Large intestine (tissue), 12 donors: ENCODE results near the gene C9orf50. TPM values are rescaled to one million over a fixed set of nuclear protein-coding genes. Genes with fewer than 3 reads are reported as not detected.

Experiments used
- DNase-seq, 2 donors: peaks; one replicate each; pipeline versions ENCODE4 v3.0.0 to v3.0.0-alpha.2; 2013
- H3K27ac ChIP-seq: one replicate; pipeline ENCODE4 v1.5.1; 2013; ENCODE audit warnings: low read length
- H3K27me3 ChIP-seq: 2 replicates; pipeline ENCODE4 v1.6.1; 2013; ENCODE audit warnings: low read length; ENCODE audit not compliant: control insufficient read depth, insufficient read depth
- H3K36me3 ChIP-seq: 2 replicates; pipeline ENCODE4 v1.6.1; 2013; ENCODE audit warnings: low read length; ENCODE audit not compliant: control insufficient read depth, insufficient read depth
- H3K4me1 ChIP-seq: one replicate; pipeline ENCODE4 v1.6.1; 2013; ENCODE audit warnings: low read length; ENCODE audit not compliant: control insufficient read depth, insufficient read depth
- H3K4me3 ChIP-seq: one replicate; pipeline ENCODE4 v1.5.1; 2013; ENCODE audit warnings: low read length
- H3K9me3 ChIP-seq: one replicate; pipeline ENCODE4 v1.6.1; 2013; ENCODE audit warnings: mild to moderate bottlenecking, low read depth, low read length, moderate library complexity; ENCODE audit not compliant: control insufficient read depth
- WGBS: methylation state at CpG from one replicate; pipeline ENCODE4 v1.1.5; 2013; ENCODE audit warnings: low lambda C conversion rate; ENCODE audit not compliant: insufficient coverage; 5-methylcytosine and 5-hydroxymethylcytosine counted together
- long read RNA-seq, 11 donors: transcript quantifications; one replicate each; lab custom pipeline, GENCODE V29; 2026
- polyA plus RNA-seq: library from polyadenylated mRNA; unstranded; fragments of 120-200 nt; gene quantifications from one replicate; pipeline ENCODE4 v1.2.1, GENCODE V29; 2013

Gene C9orf50, protein sequence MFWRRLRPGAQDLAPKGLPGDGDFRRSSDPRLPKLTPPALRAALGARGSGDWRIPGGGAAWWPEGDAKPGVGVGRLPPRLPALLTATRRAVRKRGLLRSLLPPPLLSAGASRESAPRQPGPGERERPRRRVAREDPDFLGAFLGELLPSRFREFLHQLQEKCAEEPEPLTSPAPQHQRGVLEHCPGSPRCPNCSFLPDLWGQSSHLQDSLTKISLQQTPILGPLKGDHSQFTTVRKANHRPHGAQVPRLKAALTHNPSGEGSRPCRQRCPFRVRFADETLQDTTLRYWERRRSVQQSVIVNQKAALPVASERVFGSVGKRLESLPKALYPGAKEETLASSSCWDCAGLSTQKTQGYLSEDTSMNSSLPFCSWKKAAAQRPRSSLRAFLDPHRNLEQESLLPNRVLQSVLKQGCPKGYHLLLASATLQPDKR
- 0.33 TPM for polyA plus RNA-seq
- long read RNA-seq, donor 1: 0 reads
- long read RNA-seq, donor 2, partial matches to known transcripts: 33 of 71 reads
- long read RNA-seq, donor 2, other reads (novel, unspliced or antisense): 38 of 71 reads
- long read RNA-seq, donor 3: 0 reads
- long read RNA-seq, donor 4: 0 reads
- long read RNA-seq, donor 5: 0 reads
- long read RNA-seq, donor 6: 0 reads
- long read RNA-seq, donor 7: 0 reads
- long read RNA-seq, donor 8: 0 reads
- long read RNA-seq, donor 9, partial matches to known transcripts: 43 of 43 reads
- long read RNA-seq, donor 9, other reads (novel, unspliced or antisense): 0 of 43 reads
- long read RNA-seq, donor 10: 0 reads
- long read RNA-seq, donor 11: 0 reads

DNA sequence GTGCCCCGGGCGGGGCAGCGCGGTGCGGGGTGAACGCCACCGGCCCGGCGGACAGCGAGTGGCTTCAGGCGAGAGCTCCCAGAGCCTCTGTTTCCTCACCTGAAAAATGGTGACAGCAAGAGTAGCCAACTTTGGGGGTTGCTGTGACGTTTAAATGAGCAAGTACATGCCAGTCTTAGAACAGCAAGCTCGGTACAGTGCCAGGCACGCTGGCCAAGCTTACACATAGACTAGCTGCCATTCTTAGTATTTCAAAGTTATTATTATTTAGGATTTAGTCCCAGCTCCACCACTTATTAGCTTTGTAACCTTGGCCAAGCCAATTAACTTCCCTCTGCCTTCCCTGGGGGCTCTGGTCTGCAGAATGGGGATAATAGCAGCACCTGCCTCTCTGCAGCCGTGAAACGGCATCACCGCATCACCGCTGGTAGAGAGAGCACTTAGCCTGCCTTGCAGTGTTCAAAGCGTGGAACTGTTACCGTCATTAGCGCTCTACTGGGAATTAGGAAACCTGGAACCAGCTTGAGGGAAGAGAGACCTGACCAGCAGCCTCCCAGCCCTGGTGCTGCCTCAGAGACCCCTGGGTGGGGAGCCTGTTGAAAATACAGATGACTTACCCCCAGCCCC, at the start of gene C9orf50:
TSS of gene C9orf50 (minus strand) at position 433 of the 627 bp plus-strand sequence. CDS start 527 bp downstream, outside the sequence.
- peaks cover 4% of the 10 kb centered on the region for H3K4me1 ChIP-seq
- no CpG with 5 or more reads among the region's 21 CpGs for WGBS
- no peaks in the 10 kb centered on the region for H3K36me3 ChIP-seq
- no peak for DNase-seq
- peaks cover 11% of the 10 kb centered on the region for H3K27me3 ChIP-seq
- H3K27ac ChIP-seq: no peak within 1 kb of the TSS
- peaks cover 3% of the 10 kb centered on the region for H3K9me3 ChIP-seq
- H3K4me3 ChIP-seq: peak within 1 kb of the TSS; percentile 44

DNA sequence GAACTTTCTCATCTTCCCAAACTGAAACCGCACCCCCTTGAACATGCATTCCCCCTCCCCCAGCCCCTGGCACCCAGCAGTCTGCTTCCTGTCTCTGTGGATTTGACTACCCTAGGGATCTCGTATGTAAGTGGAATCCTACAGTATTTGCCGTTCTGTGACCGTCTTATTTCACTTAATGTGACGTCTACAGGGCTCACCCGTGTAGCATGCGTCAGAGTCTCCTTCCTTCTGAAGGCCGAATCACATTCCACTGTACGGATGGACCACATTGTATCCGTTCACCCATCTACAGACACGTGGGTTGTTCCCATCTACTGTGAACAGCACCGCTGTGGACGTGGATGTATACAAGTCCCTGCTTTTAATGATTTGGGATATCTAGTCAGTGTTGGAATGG, 49.0 kb upstream of the C9orf50 start:
- peaks cover 5% of the 10 kb centered on the region for H3K4me1 ChIP-seq
- no peak overlapping the region for H3K27ac ChIP-seq
- H3K36me3 ChIP-seq: no peaks in the 10 kb centered on the region
- DNase-seq: no peak
- H3K27me3 ChIP-seq: peaks cover 42% of the 10 kb centered on the region
- WGBS: no CpG with 5 or more reads among the region's 13 CpGs
- peaks cover 6% of the 10 kb centered on the region for H3K9me3 ChIP-seq
- no peak overlapping the region for H3K4me3 ChIP-seq

DNA sequence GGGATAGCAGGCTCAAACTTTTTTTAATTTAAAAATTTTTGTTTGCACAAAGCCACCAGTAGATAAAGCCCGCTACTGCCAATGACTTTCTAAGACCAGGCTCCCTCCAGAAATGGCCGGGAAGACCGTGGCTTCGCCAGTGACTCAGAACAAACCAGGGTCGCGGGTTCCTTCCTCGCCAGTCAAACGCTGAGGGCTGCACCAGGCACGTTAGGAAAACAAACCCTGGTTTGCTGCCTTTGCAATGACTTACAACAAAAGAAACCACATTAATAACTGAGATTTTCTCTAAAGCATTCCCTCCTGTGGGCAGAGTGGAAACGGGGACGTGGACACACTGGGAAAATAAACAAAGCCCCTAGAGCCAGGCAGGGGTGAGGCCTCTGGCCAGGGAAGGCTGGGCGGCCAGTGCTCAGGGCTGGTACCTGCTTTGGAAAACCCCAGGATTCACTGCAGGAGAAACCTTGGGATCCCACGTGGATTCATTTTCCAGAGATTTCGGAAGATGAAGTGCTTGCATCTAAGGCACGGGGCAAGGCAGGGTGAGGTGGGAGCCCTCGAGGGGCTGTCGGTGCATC, 48.3 kb upstream of the C9orf50 start:
- DNase-seq: no peak
- peaks cover 48% of the 10 kb centered on the region for H3K27me3 ChIP-seq
- peaks cover 5% of the 10 kb centered on the region for H3K4me1 ChIP-seq
- H3K9me3 ChIP-seq: peaks cover 6% of the 10 kb centered on the region
- no peaks in the 10 kb centered on the region for H3K36me3 ChIP-seq
- no peak overlapping the region for H3K27ac ChIP-seq
- H3K4me3 ChIP-seq: no peak overlapping the region
- WGBS: no CpG with 5 or more reads among the region's 17 CpGs

DNA sequence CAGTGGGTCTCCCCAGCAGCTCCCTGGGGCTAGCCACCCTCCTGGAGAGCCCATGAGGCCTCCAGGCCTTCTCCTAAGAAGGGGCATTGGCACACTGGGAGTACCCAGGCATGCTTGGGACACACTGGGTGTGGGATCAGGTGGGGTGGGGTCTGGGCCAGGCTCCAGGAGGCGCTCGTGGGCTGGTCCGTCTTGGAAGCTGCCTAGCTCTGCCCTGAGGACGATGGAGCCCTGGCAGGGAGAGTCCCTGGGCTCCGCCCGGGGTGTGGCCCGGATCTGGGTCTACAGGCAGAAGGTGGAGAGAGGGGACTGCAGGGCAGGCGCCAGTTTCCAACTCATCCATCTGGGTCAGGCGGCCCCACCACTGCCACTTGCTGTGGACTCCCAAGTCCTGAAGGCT, 46.9 kb upstream of the C9orf50 start:
- H3K27me3 ChIP-seq: peaks cover 55% of the 10 kb centered on the region
- H3K36me3 ChIP-seq: no peaks in the 10 kb centered on the region
- WGBS: no CpG with 5 or more reads among the region's 9 CpGs
- H3K9me3 ChIP-seq: peaks cover 6% of the 10 kb centered on the region
- no peak overlapping the region for H3K27ac ChIP-seq
- H3K4me1 ChIP-seq: peaks cover 5% of the 10 kb centered on the region
- DNase-seq: no peak
- no peak overlapping the region for H3K4me3 ChIP-seq

DNA sequence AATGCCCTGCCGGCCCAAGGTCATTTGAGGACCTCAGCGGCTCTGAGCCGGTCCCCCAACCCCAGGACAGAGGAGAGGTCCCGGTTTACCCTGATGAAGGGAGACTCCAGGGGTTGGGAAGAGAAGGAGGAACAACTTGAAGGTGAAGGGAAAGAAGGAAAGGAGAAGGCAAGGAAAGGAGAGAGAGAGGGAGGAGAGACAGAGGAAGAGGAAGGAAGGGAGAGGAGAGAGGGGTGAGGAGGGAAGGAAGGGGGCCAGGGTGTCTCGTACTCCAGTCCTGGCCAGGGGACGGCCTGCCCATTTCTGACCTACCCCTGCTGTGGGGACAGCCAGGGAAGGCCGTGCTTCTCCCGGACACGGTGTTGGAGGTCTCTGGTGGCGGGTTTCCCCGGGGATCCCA, 46.5 kb upstream of the C9orf50 start:
- Histone ChIP-seq H3K27ac (no peak overlapping the region), H3K9me3 (peaks cover 6% of the 10 kb centered on the region), H3K27me3 (peaks cover 58% of the 10 kb centered on the region), H3K4me3 (no peak overlapping the region), H3K4me1 (peaks cover 5% of the 10 kb centered on the region), H3K36me3 (no peaks in the 10 kb centered on the region)
- DNase-seq: no peak
- WGBS: 80% methylated on average over 2 of the region's 11 CpGs

DNA sequence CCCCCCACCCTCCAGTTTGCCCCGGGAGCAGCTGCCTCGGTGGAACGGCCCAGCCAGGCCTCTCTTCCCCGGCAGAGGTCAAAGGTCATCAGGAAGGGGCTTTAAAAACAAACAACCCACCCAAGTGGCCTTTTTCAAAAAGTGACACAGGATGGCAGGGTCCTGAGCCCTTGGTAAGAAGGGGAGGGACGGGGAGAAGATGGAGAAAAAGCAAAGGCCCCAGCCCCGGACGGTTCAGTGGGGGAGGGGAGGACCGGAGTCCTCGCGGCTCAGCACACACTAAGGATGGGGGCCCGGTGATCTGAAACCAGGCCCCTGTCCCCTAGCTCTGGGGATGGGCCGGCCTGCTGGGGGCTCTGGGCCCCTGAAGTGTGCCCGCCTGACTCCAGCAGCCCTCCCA, 45.7 kb upstream of the C9orf50 start:
- Histone ChIP-seq H3K27ac (no peak overlapping the region), H3K4me1 (peaks cover 5% of the 10 kb centered on the region), H3K36me3 (no peaks in the 10 kb centered on the region), H3K27me3 (peaks cover 56% of the 10 kb centered on the region), H3K4me3 (peak overlapping the region; percentile 13), H3K9me3 (peaks cover 6% of the 10 kb centered on the region)
- WGBS: no CpG with 5 or more reads among the region's 13 CpGs
- DNase-seq: no peak

DNA sequence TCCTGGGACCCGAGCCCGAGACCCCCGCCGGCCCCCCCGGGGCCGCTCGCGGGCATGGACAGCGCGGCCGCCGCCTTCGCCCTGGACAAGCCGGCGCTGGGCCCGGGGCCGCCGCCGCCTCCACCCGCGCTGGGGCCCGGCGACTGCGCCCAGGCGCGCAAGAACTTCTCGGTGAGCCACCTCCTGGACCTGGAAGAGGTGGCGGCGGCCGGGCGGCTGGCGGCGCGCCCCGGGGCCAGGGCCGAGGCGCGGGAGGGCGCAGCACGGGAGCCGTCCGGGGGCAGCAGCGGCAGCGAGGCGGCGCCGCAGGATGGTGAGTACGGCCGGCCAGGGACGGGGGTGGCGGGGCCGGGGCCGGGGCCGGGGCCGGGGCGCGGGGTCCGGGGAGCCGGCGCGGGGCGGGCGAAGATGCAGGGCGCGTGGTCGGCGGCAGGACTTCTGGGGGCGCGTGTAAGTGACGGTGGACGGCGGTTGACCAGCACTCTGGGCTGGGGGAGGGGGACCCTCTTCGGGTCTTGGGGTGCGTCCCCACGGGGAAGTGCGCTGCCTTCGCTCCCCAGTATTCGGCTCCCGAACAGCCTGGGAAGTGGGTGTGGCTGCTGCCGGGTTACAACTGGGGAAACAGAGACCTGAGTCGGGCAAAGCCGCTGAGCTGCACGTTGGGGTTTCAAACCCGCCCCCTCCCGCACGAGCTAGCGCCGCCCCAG, 45.1 kb upstream of the C9orf50 start:
- H3K27ac ChIP-seq: no peak overlapping the region
- H3K4me3 ChIP-seq: peak overlapping the region; percentile 13
- peaks cover 5% of the 10 kb centered on the region for H3K4me1 ChIP-seq
- no peak for DNase-seq
- WGBS: no CpG with 5 or more reads among the region's 88 CpGs
- H3K27me3 ChIP-seq: peaks cover 56% of the 10 kb centered on the region
- no peaks in the 10 kb centered on the region for H3K36me3 ChIP-seq
- peaks cover 6% of the 10 kb centered on the region for H3K9me3 ChIP-seq

DNA sequence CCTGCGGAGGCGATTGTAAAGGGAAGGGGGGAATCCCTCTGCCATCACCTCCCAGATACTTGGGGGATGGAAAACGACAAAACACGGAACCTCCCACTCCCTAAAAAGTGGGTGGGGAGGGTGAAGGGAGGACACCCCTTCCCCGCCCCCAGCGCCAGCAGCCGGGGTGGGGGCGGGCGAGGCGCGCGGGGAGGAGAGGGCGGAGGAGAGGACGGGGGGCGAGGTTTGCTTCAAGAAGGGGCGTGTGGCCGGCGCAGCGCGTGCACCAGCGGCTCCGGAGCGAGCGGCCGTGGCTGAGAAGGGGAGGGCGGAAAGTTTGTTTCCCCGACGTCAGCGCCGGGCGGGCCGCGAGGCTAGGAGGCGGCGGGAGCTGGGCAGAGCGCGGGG, 44.5 kb upstream of the C9orf50 start, which contains the start of gene PRRX2:
TSS of gene PRRX2 (plus strand) at position 259 of the 387 bp plus-strand sequence. CDS start 221 bp downstream, outside the sequence.
- WGBS: no CpG with 5 or more reads among the region's 37 CpGs
- peaks cover 6% of the 10 kb centered on the region for H3K9me3 ChIP-seq
- H3K4me1 ChIP-seq: peaks cover 5% of the 10 kb centered on the region
- peak within 1 kb of the TSS; percentile 18 for H3K4me3 ChIP-seq
- peaks cover 59% of the 10 kb centered on the region for H3K27me3 ChIP-seq
- H3K27ac ChIP-seq: no peak within 1 kb of the TSS
- H3K36me3 ChIP-seq: no peaks in the 10 kb centered on the region
- DNase-seq: peak in 1 of 2 donors; percentile 35

DNA sequence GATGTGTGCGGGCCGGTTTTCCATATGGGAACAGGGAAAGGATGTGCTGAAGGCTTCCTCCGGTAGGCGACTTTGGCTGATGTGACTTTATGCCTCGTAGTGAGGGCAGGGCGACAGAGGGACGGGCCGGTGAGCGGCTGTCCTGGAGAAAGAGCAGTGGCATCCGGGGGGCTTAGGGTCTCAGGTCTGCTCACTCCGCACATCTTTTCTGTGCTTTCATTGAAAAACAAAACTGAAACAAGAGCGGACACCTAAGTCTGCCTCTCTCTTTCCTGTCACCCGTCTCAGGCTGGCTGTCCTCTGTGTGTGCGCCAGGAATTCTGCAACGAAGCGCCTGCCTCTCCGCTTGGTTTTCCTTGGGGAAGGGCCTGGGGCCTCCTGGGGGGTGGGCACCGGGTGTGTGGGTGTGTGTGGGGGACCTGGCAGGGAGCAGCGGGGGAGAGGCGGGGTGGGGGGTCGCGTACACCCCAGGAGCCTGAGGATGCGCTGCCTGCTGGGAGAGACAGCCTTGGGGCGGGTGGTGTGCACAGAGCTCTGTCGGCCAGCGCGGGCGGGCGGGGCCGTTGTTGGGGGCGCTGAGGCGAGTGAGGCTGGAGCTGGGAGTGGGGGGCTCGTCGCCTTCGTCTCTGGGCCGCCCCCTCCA, 44.0 kb upstream of the C9orf50 start:
- no peak overlapping the region for H3K27ac ChIP-seq
- H3K27me3 ChIP-seq: peaks cover 59% of the 10 kb centered on the region
- peak overlapping the region; percentile 18 for H3K4me3 ChIP-seq
- WGBS: 0% methylated on average over 1 of the region's 36 CpGs
- H3K4me1 ChIP-seq: peaks cover 5% of the 10 kb centered on the region
- H3K9me3 ChIP-seq: peaks cover 6% of the 10 kb centered on the region
- DNase-seq: no peak
- H3K36me3 ChIP-seq: no peaks in the 10 kb centered on the region
